Measurements from ENCODE around the gene MOB4. TPM values are rescaled to one million over a fixed set of nuclear protein-coding genes. Genes with fewer than 3 reads are reported as not detected.
"Not testable (repeated sequence)": the region's sequence is repeated elsewhere in the genome, so short reads cannot be mapped to it uniquely, and the experiment has no call there.

MOB4 gene
- total RNA-seq, 2 donors from 2014 or later, result 17.5 to 27.2 TPM

DNA sequence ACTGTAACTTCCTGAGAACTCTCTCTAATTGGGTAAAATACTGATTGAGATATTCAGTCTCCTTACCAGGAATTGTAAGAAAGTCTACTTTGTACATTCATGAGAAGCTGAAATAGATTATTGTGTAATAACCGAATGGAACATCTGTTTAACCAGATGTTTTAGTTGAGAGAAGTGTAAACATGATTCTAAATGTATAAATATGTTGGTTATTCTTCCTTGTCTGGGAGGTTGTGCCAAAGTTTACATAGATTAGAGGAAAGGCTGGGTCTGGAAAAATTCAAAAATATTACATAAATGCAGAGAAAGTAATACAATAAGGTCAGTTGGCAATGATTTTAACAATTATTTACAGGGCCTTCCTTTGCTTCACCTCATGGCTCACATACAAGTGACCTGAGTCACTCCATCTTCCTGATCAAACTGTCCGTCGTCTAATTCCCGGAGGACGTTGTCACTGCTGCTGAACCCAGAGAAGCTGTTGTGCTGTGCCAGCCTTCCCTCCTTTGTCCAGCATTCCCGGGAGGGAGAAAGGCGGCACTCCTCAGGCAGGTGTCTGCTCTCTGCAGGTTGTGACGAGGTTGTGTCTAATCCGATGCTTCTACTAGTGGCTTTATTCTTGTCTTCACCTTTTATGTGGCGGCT, 55.9 kb downstream of the MOB4 start:
- DNase-seq (ENCODE audit: low spot score), result no peak
- ATAC-seq (ENCODE audit: insufficient number of reproducible peaks, low FRiP score, low read depth), result no peak
- no peaks in the 10 kb centered on the region for H3K9me3 ChIP-seq
- no peaks in the 10 kb centered on the region for H3K27me3 ChIP-seq (replicated peaks; ENCODE audit: insufficient read depth)
- H3K4me3 ChIP-seq, result no peak overlapping the region
- no peak overlapping the region for H3K27ac ChIP-seq
- peaks cover 0 to 4% of the 10 kb centered on the region in 2 donors for H3K4me1 ChIP-seq (ENCODE audit: control insufficient read depth in 1 of 2, low read depth in 2 of 2)
- no peaks in the 10 kb centered on the region for H3K36me3 ChIP-seq
- TF ChIP-seq, protein P1, sequence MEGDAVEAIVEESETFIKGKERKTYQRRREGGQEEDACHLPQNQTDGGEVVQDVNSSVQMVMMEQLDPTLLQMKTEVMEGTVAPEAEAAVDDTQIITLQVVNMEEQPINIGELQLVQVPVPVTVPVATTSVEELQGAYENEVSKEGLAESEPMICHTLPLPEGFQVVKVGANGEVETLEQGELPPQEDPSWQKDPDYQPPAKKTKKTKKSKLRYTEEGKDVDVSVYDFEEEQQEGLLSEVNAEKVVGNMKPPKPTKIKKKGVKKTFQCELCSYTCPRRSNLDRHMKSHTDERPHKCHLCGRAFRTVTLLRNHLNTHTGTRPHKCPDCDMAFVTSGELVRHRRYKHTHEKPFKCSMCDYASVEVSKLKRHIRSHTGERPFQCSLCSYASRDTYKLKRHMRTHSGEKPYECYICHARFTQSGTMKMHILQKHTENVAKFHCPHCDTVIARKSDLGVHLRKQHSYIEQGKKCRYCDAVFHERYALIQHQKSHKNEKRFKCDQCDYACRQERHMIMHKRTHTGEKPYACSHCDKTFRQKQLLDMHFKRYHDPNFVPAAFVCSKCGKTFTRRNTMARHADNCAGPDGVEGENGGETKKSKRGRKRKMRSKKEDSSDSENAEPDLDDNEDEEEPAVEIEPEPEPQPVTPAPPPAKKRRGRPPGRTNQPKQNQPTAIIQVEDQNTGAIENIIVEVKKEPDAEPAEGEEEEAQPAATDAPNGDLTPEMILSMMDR (IDR thresholded peaks at IDR 0.05), result no peak

DNA sequence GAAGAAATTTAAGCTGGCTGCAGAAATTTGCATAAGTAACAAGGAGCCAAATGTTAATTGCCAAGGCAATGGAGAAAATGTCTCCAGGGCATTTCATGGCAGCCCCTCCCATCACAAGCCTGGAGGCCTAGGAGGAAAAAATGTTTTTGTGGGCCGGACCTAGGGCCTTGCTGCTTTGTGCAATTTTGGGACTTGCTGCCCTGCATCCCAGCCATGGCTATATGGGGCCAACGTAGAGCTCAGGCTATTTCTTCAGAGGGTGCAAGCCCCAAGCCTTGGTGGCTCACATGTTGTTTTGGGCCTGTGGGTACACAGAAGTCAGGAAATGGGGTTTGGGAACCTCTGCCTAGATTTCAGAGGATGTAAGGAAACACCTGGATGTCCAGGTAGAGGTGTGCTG, 57.7 kb downstream of the MOB4 start:
- ATAC-seq (ENCODE audit: insufficient number of reproducible peaks, low FRiP score, low read depth) (no peak), DNase-seq (ENCODE audit: low spot score) (no peak)
- Histone ChIP-seq H3K27ac (no peak overlapping the region), H3K9me3 (no peaks in the 10 kb centered on the region), H3K4me3 (no peak overlapping the region), H3K36me3 (no peaks in the 10 kb centered on the region), H3K4me1 (ENCODE audit: control insufficient read depth in 1 of 2, low read depth in 2 of 2) (peaks cover 0 to 4% of the 10 kb centered on the region in 2 donors), H3K27me3 (replicated peaks; ENCODE audit: insufficient read depth) (no peaks in the 10 kb centered on the region)
- TF ChIP-seq, protein P1 (IDR thresholded peaks at IDR 0.05), result no peak

- Histone ChIP-seq H3K27me3 (replicated peaks; ENCODE audit: insufficient read depth) (no peaks in the 10 kb centered on the region), H3K36me3 (no peaks in the 10 kb centered on the region), H3K4me3 (no peak overlapping the region), H3K27ac (no peak overlapping the region), H3K4me1 (ENCODE audit: control insufficient read depth in 1 of 2, low read depth in 2 of 2) (peaks cover 0 to 4% of the 10 kb centered on the region in 2 donors), H3K9me3 (no peaks in the 10 kb centered on the region)
- TF ChIP-seq, protein P1 (IDR thresholded peaks at IDR 0.05), result no peak
- DNase-seq (ENCODE audit: low spot score) (no peak), ATAC-seq (ENCODE audit: insufficient number of reproducible peaks, low FRiP score, low read depth) (no peak)
Observed at GRCh38 chr2:197575987-197576386, 60.1 kb downstream of the MOB4 start.

GRCh38 chr2:197576631-197577030, 60.8 kb downstream of the MOB4 start:
- Histone ChIP-seq H3K36me3 (no peaks in the 10 kb centered on the region), H3K4me1 (ENCODE audit: control insufficient read depth in 1 of 2, low read depth in 2 of 2) (peaks cover 0 to 4% of the 10 kb centered on the region in 2 donors), H3K4me3 (no peak overlapping the region), H3K27me3 (replicated peaks; ENCODE audit: insufficient read depth) (no peaks in the 10 kb centered on the region), H3K9me3 (no peaks in the 10 kb centered on the region), H3K27ac (no peak overlapping the region)
- DNase-seq (ENCODE audit: low spot score) (no peak), ATAC-seq (ENCODE audit: insufficient number of reproducible peaks, low FRiP score, low read depth) (no peak)
- TF ChIP-seq, protein P1 (IDR thresholded peaks at IDR 0.05), result no peak

DNA sequence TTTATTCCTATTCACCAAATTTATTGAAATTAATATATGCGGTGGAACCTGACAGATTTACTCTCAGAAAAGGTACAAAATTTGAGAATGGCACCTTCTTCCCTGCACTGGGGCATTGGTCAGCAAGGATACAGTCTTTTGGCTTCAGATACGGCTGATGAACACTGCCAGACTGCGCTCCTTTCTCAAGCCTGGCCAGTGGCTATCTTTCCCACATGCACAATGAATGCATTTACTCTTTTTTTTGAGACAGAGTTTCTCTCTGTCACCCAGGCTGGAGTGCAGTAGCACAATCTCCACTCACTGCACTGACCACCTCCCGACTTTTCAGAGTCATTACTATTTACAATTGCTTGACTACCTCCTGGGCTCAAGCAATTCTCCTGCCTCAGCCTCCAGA, 61.6 kb downstream of the MOB4 start:
- TF ChIP-seq, protein P1 (IDR thresholded peaks at IDR 0.05), result no peak
- no peaks in the 10 kb centered on the region for H3K36me3 ChIP-seq
- no peak overlapping the region for H3K27ac ChIP-seq
- no peaks in the 10 kb centered on the region for H3K27me3 ChIP-seq (replicated peaks; ENCODE audit: insufficient read depth)
- DNase-seq (ENCODE audit: low spot score) (no peak), ATAC-seq (ENCODE audit: insufficient number of reproducible peaks, low FRiP score, low read depth) (no peak)
- H3K4me3 ChIP-seq, result no peak overlapping the region
- H3K9me3 ChIP-seq, result no peaks in the 10 kb centered on the region
- H3K4me1 ChIP-seq (ENCODE audit: control insufficient read depth in 1 of 2, low read depth in 2 of 2), result peaks cover 0 to 4% of the 10 kb centered on the region in 2 donors

GRCh38 chr2:197578294-197578693, 62.4 kb downstream of the MOB4 start:
- DNase-seq (ENCODE audit: low spot score), result not testable (repeated sequence)

DNA sequence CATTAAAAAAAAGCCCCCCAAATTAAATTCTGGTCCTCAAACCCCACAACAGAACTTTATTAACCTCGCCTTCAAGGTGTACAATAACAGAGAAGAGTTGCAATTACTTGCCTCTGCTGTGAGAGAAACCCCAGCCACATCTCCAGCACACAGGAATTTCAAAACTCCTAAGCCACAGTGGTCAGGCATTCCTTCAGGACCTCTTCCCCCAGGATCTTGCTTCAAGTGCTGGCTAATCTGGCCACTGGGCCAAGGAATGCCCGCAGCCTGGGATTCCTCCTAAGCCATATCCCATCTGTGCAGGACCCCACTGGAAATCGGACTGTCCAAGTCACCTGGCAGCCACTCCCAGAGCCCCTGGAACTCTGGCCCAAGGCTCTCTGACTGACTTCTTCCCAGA, 64.3 kb downstream of the MOB4 start:
- not testable (repeated sequence) for H3K36me3 ChIP-seq; DNase-seq (ENCODE audit: low spot score); H3K27me3 ChIP-seq (replicated peaks; ENCODE audit: insufficient read depth); H3K9me3 ChIP-seq; ATAC-seq (ENCODE audit: insufficient number of reproducible peaks, low FRiP score, low read depth); H3K4me3 ChIP-seq; H3K27ac ChIP-seq; H3K4me1 ChIP-seq (ENCODE audit: control insufficient read depth in 1 of 2, low read depth in 2 of 2)

More at GRCh38 chr2:197578294-197578693, 62.4 kb downstream of the MOB4 start:
- not testable (repeated sequence) for H3K27ac ChIP-seq; H3K9me3 ChIP-seq; H3K36me3 ChIP-seq; H3K27me3 ChIP-seq (replicated peaks; ENCODE audit: insufficient read depth); H3K4me1 ChIP-seq (ENCODE audit: control insufficient read depth in 1 of 2, low read depth in 2 of 2); ATAC-seq (ENCODE audit: insufficient number of reproducible peaks, low FRiP score, low read depth); H3K4me3 ChIP-seq

- H3K9me3 ChIP-seq; H3K36me3 ChIP-seq; H3K27ac ChIP-seq; H3K4me1 ChIP-seq (ENCODE audit: control insufficient read depth in 1 of 2, low read depth in 2 of 2); H3K4me3 ChIP-seq; ATAC-seq (ENCODE audit: insufficient number of reproducible peaks, low FRiP score, low read depth); DNase-seq (ENCODE audit: low spot score); H3K27me3 ChIP-seq (replicated peaks; ENCODE audit: insufficient read depth): not testable (repeated sequence)
Observed at GRCh38 chr2:197587255-197587654, 71.4 kb downstream of the MOB4 start.
